HK-2 (cell line): Measurements from ENCODE around the gene LETMD1.

Experiments
- DNase-seq: peaks from one replicate; pipeline ENCODE4 v3.0.0-alpha.2; 2018; ENCODE audit not compliant: unreplicated experiment

LETMD1 gene

GRCh38 chr12:51025836-51026638, 22.1 kb upstream of the LETMD1 start, which contains the start of gene SLC11A2:
SLC11A2 (minus strand) TSS chr12:51026384; CDS start chr12:51010728, 15,656 bp downstream.
- DNase-seq = peak; percentile 95

- no peak for DNase-seq
Measured at GRCh38 chr12:51027342-51027835, 20.7 kb upstream of the LETMD1 start.

GRCh38 chr12:51028126-51028812, 19.9 kb upstream of the LETMD1 start:
- no peak for DNase-seq

- no peak for DNase-seq
Measured at GRCh38 chr12:51028813-51029150, 19.3 kb upstream of the LETMD1 start.

GRCh38 chr12:51033048-51033447, 15.1 kb upstream of the LETMD1 start:
- no peak for DNase-seq

GRCh38 chr12:51033457-51034089, 14.6 kb upstream of the LETMD1 start:
- DNase-seq = no peak

- no peak for DNase-seq
Measured at GRCh38 chr12:51036279-51036678, 11.8 kb upstream of the LETMD1 start.

- DNase-seq = no peak
Measured at GRCh38 chr12:51048661-51049251, 629 bp downstream of the LETMD1 start.

GRCh38 chr12:51049525-51049924, 1.4 kb downstream of the LETMD1 start:
- DNase-seq = no peak

GRCh38 chr12:51051787-51052186, 3.7 kb downstream of the LETMD1 start:
- no peak for DNase-seq

- DNase-seq = no peak
Measured at GRCh38 chr12:51055060-51055459, 6.9 kb downstream of the LETMD1 start.

GRCh38 chr12:51056242-51056641, 8.1 kb downstream of the LETMD1 start:
- no peak for DNase-seq

- no peak for DNase-seq
Measured at GRCh38 chr12:51059086-51059485, 11.0 kb downstream of the LETMD1 start.

- no peak for DNase-seq
Measured at GRCh38 chr12:51062631-51063397, 14.7 kb downstream of the LETMD1 start.

- no peak for DNase-seq
Measured at GRCh38 chr12:51065530-51065929, 17.4 kb downstream of the LETMD1 start.

- DNase-seq = no peak
Measured at GRCh38 chr12:51067229-51067628, 19.1 kb downstream of the LETMD1 start.

GRCh38 chr12:51067771-51068170, 19.6 kb downstream of the LETMD1 start:
- no peak for DNase-seq

- no peak for DNase-seq
Measured at GRCh38 chr12:51070004-51070403, 21.9 kb downstream of the LETMD1 start.

- DNase-seq = no peak
Measured at GRCh38 chr12:51071663-51072062, 23.5 kb downstream of the LETMD1 start.

GRCh38 chr12:51075390-51075789, 27.3 kb downstream of the LETMD1 start:
- no peak for DNase-seq

GRCh38 chr12:51076236-51076930, 28.3 kb downstream of the LETMD1 start:
- DNase-seq = no peak
